Mesothelial cell of epicardium (in vitro differentiated cells): ENCODE measurements around the gene FSIP1. TPM values are rescaled to one million over a fixed set of nuclear protein-coding genes. Genes with fewer than 3 reads are reported as not detected.

Source experiments
- DNase-seq, 2 experiments: peaks; one replicate each; pipeline ENCODE4 v3.0.0; 2021; ENCODE audit warnings: low spot score in 2 of 2; ENCODE audit not compliant: unreplicated experiment in 2 of 2
- H3K27ac Mint-ChIP-seq: 2 replicates; pipeline ENCODE4 v1.8.0; 2021; ENCODE audit warnings: mixed read lengths
- H3K27me3 Mint-ChIP-seq: 2 replicates; pipeline ENCODE4 v1.8.0; 2021; ENCODE audit warnings: low read depth, mixed read lengths
- H3K36me3 Mint-ChIP-seq: 2 replicates; pipeline ENCODE4 v1.8.0; 2021; ENCODE audit warnings: mixed read lengths
- H3K4me1 Mint-ChIP-seq: 2 replicates; pipeline ENCODE4 v1.8.0; 2021; ENCODE audit warnings: mixed read lengths
- H3K4me3 Mint-ChIP-seq: 2 replicates; pipeline ENCODE4 v1.8.0; 2021; ENCODE audit warnings: mild to moderate bottlenecking, moderate library complexity, mixed read lengths
- H3K9me3 Mint-ChIP-seq: 2 replicates; pipeline ENCODE4 v1.8.0; 2021; ENCODE audit warnings: mixed read lengths
- CTCF ChIP-seq: fragments of 200-600 bp; sonication (generic); IDR thresholded peaks from one replicate; pipeline ENCODE4 v1.5.0; 2021; ENCODE audit warnings: antibody characterized with exemption; ENCODE audit not compliant: unreplicated experiment
- total RNA-seq: library from RNA; stranded (reverse); gene quantifications from 3 replicates; pipeline ENCODE4 v1.2.1, GENCODE V29; 2021

Gene FSIP1
- total RNA-seq, 1 donor from 2014 or later: 0.74 TPM

GRCh38 chr15:39595338-39596221 is 187.1 kb downstream of the FSIP1 start:
- no peak for TF ChIP-seq CTCF
- Mint-ChIP-seq H3K27me3 (no peaks in the 10 kb centered on the region), H3K27ac (no peak overlapping the region), H3K4me3 (no peak overlapping the region), H3K4me1 (peaks cover 21% of the 10 kb centered on the region), H3K9me3 (no peaks in the 10 kb centered on the region), H3K36me3 (peaks cover 41% of the 10 kb centered on the region)
- DNase-seq: no peak

GRCh38 chr15:39594446-39595337 is 187.9 kb downstream of the FSIP1 start:
- Mint-ChIP-seq H3K27ac (no peak overlapping the region), H3K36me3 (peaks cover 44% of the 10 kb centered on the region), H3K4me3 (no peak overlapping the region), H3K4me1 (peaks cover 21% of the 10 kb centered on the region), H3K27me3 (no peaks in the 10 kb centered on the region), H3K9me3 (no peaks in the 10 kb centered on the region)
- DNase-seq: no peak
- TF ChIP-seq CTCF: no peak

- Mint-ChIP-seq H3K4me1 (peaks cover 17% of the 10 kb centered on the region), H3K9me3 (no peaks in the 10 kb centered on the region), H3K36me3 (peaks cover 52% of the 10 kb centered on the region), H3K4me3 (no peak overlapping the region), H3K27ac (no peak overlapping the region), H3K27me3 (no peaks in the 10 kb centered on the region)
- DNase-seq: no peak
- no peak for TF ChIP-seq CTCF
These were observed 188.8 kb downstream of the FSIP1 start for GRCh38 chr15:39593656-39594445.

GRCh38 chr15:39593071-39593655 is 189.5 kb downstream of the FSIP1 start:
- Mint-ChIP-seq H3K4me3 (no peak overlapping the region), H3K27me3 (no peaks in the 10 kb centered on the region), H3K27ac (no peak overlapping the region), H3K36me3 (peaks cover 53% of the 10 kb centered on the region), H3K9me3 (no peaks in the 10 kb centered on the region), H3K4me1 (peaks cover 12% of the 10 kb centered on the region)
- DNase-seq: no peak
- no peak for TF ChIP-seq CTCF

GRCh38 chr15:39592500-39592899 is 190.1 kb downstream of the FSIP1 start:
- Mint-ChIP-seq H3K27ac (no peak overlapping the region), H3K9me3 (no peaks in the 10 kb centered on the region), H3K36me3 (peaks cover 57% of the 10 kb centered on the region), H3K4me1 (peaks cover 6% of the 10 kb centered on the region), H3K27me3 (no peaks in the 10 kb centered on the region), H3K4me3 (no peak overlapping the region)
- TF ChIP-seq CTCF: no peak
- DNase-seq: no peak
